Spleen (tissue), 11 donors: ENCODE data around the gene PSMD1. TPM values are rescaled to one million over a fixed set of nuclear protein-coding genes. Genes with fewer than 3 reads are reported as not detected.
A peak's percentile ranks its signal among the peaks of the same experiment; 100 is the strongest.

Experiments
- DNase-seq: peaks from one replicate; pipeline ENCODE4 v3.0.0-alpha.2; 2020
- H3K27ac ChIP-seq, 8 donors: fragments of 200-600 bp; sonication (generic) in 7 of 8; 1 replicate in 4 of 8; 2 replicates in 4 of 8; pipeline versions ENCODE4 v1.5.0 to v1.8.0; 2016 to 2021; ENCODE audit warnings: inconsistent platforms in 4 of 8, mild to moderate bottlenecking in 4 of 8, moderate library complexity in 1 of 8
- H3K27me3 ChIP-seq, 7 donors: fragments of 200-600 bp; sonication (generic) in 6 of 7; replicated peaks in 1 of 7; 1 replicate in 4 of 7; 2 replicates in 3 of 7; pipeline versions ENCODE4 v1.5.0 to v1.8.0; 2016 to 2021; ENCODE audit warnings: inconsistent platforms in 3 of 7, mild to moderate bottlenecking in 1 of 7
- H3K36me3 ChIP-seq, 6 donors: fragments of 200-600 bp; sonication (generic) in 5 of 6; 1 replicate in 4 of 6; 2 replicates in 2 of 6; pipeline versions ENCODE4 v1.5.0 to v1.8.0; 2016 to 2021; ENCODE audit warnings: inconsistent platforms in 2 of 6
- H3K4me1 ChIP-seq, 6 donors: fragments of 200-600 bp; sonication (generic) in 5 of 6; 1 replicate in 3 of 6; 2 replicates in 3 of 6; pipeline versions ENCODE4 v1.5.0 to v1.8.0; 2016 to 2021; ENCODE audit warnings: inconsistent platforms in 3 of 6
- H3K4me3 ChIP-seq, 8 donors: fragments of 200-600 bp; sonication (generic) in 7 of 8; 1 replicate in 4 of 8; 2 replicates in 4 of 8; pipeline versions ENCODE4 v1.5.0 to v1.8.0; 2016 to 2021; ENCODE audit warnings: inconsistent platforms in 4 of 8, mild to moderate bottlenecking in 4 of 8, moderate library complexity in 2 of 8
- H3K9me3 ChIP-seq, 8 donors: fragments of 200-600 bp; sonication (generic) in 7 of 8; 1 replicate in 4 of 8; 2 replicates in 4 of 8; pipeline versions ENCODE4 v1.5.0 to v1.8.0; 2016 to 2021; ENCODE audit warnings: inconsistent platforms in 4 of 8
- POLR2A ChIP-seq, 3 donors: fragments of 450-650 bp; IDR thresholded peaks; one replicate each; pipeline ENCODE4 v1.5.1; 2017; ENCODE audit warnings: antibody characterized with exemption in 3 of 3, mild to moderate bottlenecking in 1 of 3
- POLR2AphosphoS5 ChIP-seq, 3 donors: sonication (generic); formaldehyde crosslinking; IDR thresholded peaks; one replicate each; pipeline ENCODE4 v1.5.1; 2017; ENCODE audit warnings: antibody characterized with exemption in 3 of 3
- WGBS, 5 donors: extraction: QIAGEN DNeasy Blood & Tissue Kit in 3 of 5; methylation state at CpG; one replicate each; pipeline versions ENCODE4 v1.1.5 to v1.1.7; 2013 to 2018; 5-methylcytosine and 5-hydroxymethylcytosine counted together
- intact Hi-C: fragments of 100-400 bp; cut with DNase I; formaldehyde crosslinking; loops from one replicate; pipeline ENCODE4 v1.15.0; 2023; ENCODE audit warnings: low total_unique reads
- polyA plus RNA-seq, 3 donors: library from polyadenylated mRNA; stranded (reverse); fragments of 200-250 nt; gene quantifications; one replicate each; pipeline ENCODE4 v1.2.1, GENCODE V29; 2013
- small RNA-seq, 4 donors: library from RNA; depleted of rRNA; stranded (forward); fragments of <200 nt; gene quantifications; one replicate each; pipeline ENCODE3, GENCODE V24; 2016
- total RNA-seq, 7 donors: library from RNA; depleted of rRNA in 3 of 7; stranded (reverse); fragments of >200 nt in 3 of 7; fragmentation: NEBNext Ultra II Directional in 4 of 7; extraction: Animal tissue kit (Norgen Biotek cat#: 25700) in 4 of 7; gene quantifications; one replicate each; pipeline versions ENCODE4 v1.1.0 to v1.2.1, GENCODE V29; 2016 to 2021
- TF ChIP-seq, protein P1 (sequence below), 11 experiments: fragments of 200-600 bp in 7 of 11; fragments of 450-650 bp in 4 of 11; sonication (generic) in 4 of 11; IDR thresholded peaks in 8 of 11; conservative IDR thresholded peaks in 3 of 11; 1 replicate in 7 of 11; 2 replicates in 4 of 11; pipeline versions ENCODE4 v1.4.0 to v1.8.0; 2016 to 2021; ENCODE audit warnings: antibody characterized with exemption in 11 of 11, inconsistent platforms in 4 of 11, mild to moderate bottlenecking in 1 of 11
- donor health status: healthy with polysubstance abuse.
- donor health status: DM: no; HTN: no; CAD: no; lungs with moderate emphysema.
- donor health status: DM: no; HTN: no; CAD: no.
- donor health status: Bipolar disorder and iron deficiency.
- donor health status: healthy.
- donor health status: DM: no; HTN: no; CAD: no.
- donor health status: DM: yes; HTN: yes; CAD: no.

Gene PSMD1
- total and polyA plus RNA-seq, 10 donors, result 21.2 to 81.2 (median 53.4) TPM

DNA sequence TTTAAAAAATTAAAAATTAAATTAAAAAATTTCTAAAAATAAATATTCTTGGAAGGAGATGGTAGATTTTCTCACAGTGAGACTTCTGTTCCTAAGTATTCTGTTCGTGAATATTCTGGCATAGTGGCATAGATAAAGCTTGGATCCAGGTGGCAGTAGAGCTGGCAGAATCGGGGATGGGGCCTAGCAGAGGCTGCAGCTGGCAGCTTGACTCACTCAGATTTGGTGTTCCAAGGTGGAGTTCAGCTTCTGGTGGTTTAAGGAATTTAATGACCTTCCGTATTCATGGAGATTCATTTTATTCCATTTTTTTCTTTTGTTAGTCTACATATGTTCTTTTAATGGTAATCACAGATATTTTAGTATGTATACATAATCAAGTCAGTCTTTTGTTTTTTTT, 161.7 kb downstream of the PSMD1 start:
- Histone ChIP-seq H3K27me3 (no peaks in the 10 kb centered on the region), H3K4me1 (no peaks in the 10 kb centered on the region), H3K9me3 (no peaks in the 10 kb centered on the region), H3K27ac (no peak overlapping the region), H3K4me3 (no peak overlapping the region), H3K36me3 (peaks cover 0 to 7% (median 0%) of the 10 kb centered on the region in 6 donors)
- DNase-seq, result no peak
- intact Hi-C loops, result no loop called here
- WGBS, 5 donors, result 90 to 95% (median 93%) methylated on average over 3 of the region's 3 CpGs
- TF ChIP-seq, protein P1, sequence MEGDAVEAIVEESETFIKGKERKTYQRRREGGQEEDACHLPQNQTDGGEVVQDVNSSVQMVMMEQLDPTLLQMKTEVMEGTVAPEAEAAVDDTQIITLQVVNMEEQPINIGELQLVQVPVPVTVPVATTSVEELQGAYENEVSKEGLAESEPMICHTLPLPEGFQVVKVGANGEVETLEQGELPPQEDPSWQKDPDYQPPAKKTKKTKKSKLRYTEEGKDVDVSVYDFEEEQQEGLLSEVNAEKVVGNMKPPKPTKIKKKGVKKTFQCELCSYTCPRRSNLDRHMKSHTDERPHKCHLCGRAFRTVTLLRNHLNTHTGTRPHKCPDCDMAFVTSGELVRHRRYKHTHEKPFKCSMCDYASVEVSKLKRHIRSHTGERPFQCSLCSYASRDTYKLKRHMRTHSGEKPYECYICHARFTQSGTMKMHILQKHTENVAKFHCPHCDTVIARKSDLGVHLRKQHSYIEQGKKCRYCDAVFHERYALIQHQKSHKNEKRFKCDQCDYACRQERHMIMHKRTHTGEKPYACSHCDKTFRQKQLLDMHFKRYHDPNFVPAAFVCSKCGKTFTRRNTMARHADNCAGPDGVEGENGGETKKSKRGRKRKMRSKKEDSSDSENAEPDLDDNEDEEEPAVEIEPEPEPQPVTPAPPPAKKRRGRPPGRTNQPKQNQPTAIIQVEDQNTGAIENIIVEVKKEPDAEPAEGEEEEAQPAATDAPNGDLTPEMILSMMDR (IDR thresholded peaks at IDR 0.05 in 8 of 11, conservative IDR thresholded peaks at IDR 0.05 in 3 of 11), result no peak
- TF ChIP-seq POLR2A (IDR thresholded peaks at IDR 0.05), result no peak
- TF ChIP-seq POLR2AphosphoS5 (IDR thresholded peaks at IDR 0.05), result no peak

DNA sequence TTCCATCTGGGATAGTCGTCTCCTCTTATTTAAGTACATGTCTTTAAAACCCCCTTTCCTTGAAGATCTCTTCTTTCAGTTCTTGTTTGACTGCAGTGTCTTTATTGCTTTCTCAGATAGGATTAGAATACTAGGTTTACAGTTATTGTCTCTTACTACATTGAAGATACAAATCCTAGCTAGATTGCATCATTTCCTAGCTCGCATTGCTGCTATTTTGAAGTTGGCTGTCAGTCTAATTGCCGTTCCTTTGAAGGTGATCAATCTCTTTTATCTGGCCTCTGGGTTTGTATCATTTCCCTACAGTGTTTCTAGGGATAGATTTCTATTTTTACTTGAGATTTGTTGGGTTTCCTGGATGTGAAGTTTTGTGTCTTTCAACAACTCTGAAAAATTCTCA, 162.6 kb downstream of the PSMD1 start:
- peaks cover 0 to 7% (median 0%) of the 10 kb centered on the region in 6 donors for H3K36me3 ChIP-seq
- H3K27ac ChIP-seq, result no peak overlapping the region
- intact Hi-C loops, result no loop called here
- no peak overlapping the region for H3K4me3 ChIP-seq
- H3K9me3 ChIP-seq, result no peaks in the 10 kb centered on the region
- DNase-seq, result no peak
- 59 to 86% (median 81%) methylated on average over 3 of the region's 3 CpGs for WGBS, 5 donors
- no peaks in the 10 kb centered on the region for H3K27me3 ChIP-seq
- no peak for TF ChIP-seq POLR2A (IDR thresholded peaks at IDR 0.05)
- no peaks in the 10 kb centered on the region for H3K4me1 ChIP-seq

DNA sequence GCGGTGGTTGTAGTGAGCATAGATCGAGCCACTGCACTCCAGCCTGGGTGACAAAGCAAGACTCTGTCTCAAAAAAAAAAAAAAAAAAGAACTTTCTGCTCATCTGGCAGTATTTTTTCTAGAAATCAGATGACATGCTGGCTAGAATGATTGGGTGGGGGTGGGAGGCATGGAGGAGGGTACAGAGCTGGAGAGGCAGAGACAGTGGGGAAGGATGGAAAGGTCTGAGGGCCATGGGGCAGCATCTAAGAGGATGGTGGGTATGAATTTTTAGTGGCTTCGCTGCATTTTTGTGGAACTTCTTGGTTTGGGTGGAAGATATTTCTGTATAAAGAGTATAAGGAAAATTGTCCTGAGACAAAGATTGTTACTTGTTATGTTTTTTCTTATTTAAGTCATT, 165.1 kb downstream of the PSMD1 start:
- Histone ChIP-seq H3K9me3 (no peaks in the 10 kb centered on the region), H3K36me3 (no peaks in the 10 kb centered on the region), H3K27ac (peak overlapping the region in 2 of 8 donors; percentile 9 to 38), H3K4me3 (no peak overlapping the region), H3K27me3 (no peaks in the 10 kb centered on the region), H3K4me1 (no peaks in the 10 kb centered on the region)
- intact Hi-C loops, result no loop called here
- 83 to 95% (median 94%) methylated on average over 3 of the region's 3 CpGs for WGBS, 5 donors
- no peak for DNase-seq
- TF ChIP-seq POLR2A (IDR thresholded peaks at IDR 0.05) (no peak), POLR2AphosphoS5 (IDR thresholded peaks at IDR 0.05) (no peak)
- TF ChIP-seq, protein P1 (IDR thresholded peaks at IDR 0.05 in 8 of 11, conservative IDR thresholded peaks at IDR 0.05 in 3 of 11), result no peak

Small RNA genes lying within 50 kb of the gene (small RNA-seq; reads per million reads assigned to genes)
- 0 reads per million in 4 donors for gene RNU1-93P

Other genes with a start within 250 kb of the PSMD1 start
- 100 to 1,000 TPM in 2 of 7 donors, 10 to 100 TPM in 5; 58.5 to 150 (median 87.6) TPM for gene ITM2C, start 191.9 kb upstream of the PSMD1 start, total RNA-seq
- 100 to 1,000 TPM in 2 of 3 donors, 10 to 100 TPM in 1; 97.5 to 148 (median 108) TPM for gene ITM2C, start 191.9 kb upstream of the PSMD1 start, polyA plus RNA-seq
- 1 to 10 TPM; 2.5 to 6.8 (median 5.2) TPM for gene GPR55, start 131.6 kb upstream of the PSMD1 start, total RNA-seq
- gene GPR55, start 131.6 kb upstream of the PSMD1 start, polyA plus RNA-seq, result 1 to 10 TPM in 2 of 3 donors, under 1 TPM in 1; 0.86 to 2.0 (median 1.7) TPM
- gene SPATA3, start 60.7 kb upstream of the PSMD1 start, total RNA-seq, result not detected
- not detected for gene SPATA3, start 60.7 kb upstream of the PSMD1 start, polyA plus RNA-seq
- gene C2orf72, start 19.3 kb upstream of the PSMD1 start, total RNA-seq, result not detected
- gene C2orf72, start 19.3 kb upstream of the PSMD1 start, polyA plus RNA-seq, result not detected
- 1 to 10 TPM in 1 of 7 donors, under 1 TPM in 5, not detected in 1; 0.14 to 1.3 (median 0.54) TPM for gene HTR2B, start 68.2 kb downstream of the PSMD1 start, total RNA-seq
- under 1 TPM; 0.37 to 0.67 (median 0.41) TPM for gene HTR2B, start 68.2 kb downstream of the PSMD1 start, polyA plus RNA-seq
- 1 to 10 TPM; 2.9 to 8.9 (median 4.9) TPM for gene ARMC9, start 141.8 kb downstream of the PSMD1 start, total RNA-seq
- 1 to 10 TPM in 2 of 3 donors, under 1 TPM in 1; 0.83 to 2.5 (median 2.2) TPM for gene ARMC9, start 141.8 kb downstream of the PSMD1 start, polyA plus RNA-seq